DMS114 treated with DMSO at 0.1 percent for 48 hours (cell line): Measurements from ENCODE around the gene ISM1.
"Not testable (repeated sequence)": the region's sequence is repeated elsewhere in the genome, so short reads cannot be mapped to it uniquely, and the experiment has no call there.

Experiments used
- DNase-seq: peaks from one replicate; lab custom pipeline; 2025; ENCODE audit not compliant: unreplicated experiment; lab: John Stamatoyannopoulos, UW

ISM1 gene

GRCh38 chr20:13221313-13221672 lies 219 bp downstream of the ISM1 start:
- DNase-seq = no peak

DNA sequence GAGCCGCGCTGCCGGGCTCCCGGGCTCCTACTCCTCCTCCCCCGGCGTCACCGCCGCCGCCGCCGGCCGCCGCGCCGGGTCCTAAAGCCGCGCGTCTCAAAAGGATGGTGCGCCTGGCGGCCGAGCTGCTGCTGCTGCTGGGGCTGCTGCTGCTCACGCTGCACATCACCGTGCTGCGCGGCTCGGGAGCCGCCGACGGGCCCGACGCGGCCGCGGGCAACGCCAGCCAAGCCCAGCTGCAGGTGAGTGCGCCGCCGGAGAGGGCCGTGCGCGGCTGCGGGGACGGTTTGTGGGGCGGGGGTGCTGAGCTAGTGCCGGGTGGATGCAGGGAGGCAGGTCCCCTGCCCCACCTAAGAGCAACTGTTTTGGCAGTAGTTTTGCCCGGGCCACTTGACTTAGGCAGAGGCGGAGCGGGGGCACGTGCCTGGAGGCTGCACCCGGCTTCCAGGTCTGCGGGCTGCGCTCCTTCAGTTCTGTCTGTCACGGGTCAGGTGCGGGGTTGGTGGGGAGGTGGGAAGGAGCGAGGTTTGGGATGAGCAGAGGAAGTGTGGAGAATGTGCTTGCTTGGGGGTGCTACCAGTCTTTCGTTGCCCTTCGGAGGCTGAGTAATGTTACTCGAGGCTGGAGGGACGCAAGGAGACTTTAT lies 722 bp downstream of the ISM1 start:
- peak; percentile 6 for DNase-seq

DNA sequence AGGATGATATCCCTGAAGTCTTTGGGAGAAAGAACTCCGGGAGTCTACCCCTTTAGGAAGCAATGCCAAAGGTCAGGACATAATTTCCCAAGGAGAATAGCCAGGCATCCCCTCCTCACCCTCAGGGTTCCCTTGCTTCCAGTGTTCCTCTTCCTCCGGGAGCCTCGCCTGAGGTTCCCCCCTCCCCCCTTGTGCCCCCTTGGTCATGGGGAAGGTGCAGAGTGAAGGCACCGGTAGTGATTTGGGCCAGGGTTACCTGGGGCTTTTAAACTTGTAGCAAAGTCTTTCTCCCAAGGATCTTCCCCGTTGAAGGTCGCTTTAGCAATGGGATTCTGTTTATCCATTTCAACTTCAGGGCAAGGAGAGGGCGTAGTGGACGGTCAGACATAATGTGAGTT lies 1.2 kb downstream of the ISM1 start:
- DNase-seq = no peak

DNA sequence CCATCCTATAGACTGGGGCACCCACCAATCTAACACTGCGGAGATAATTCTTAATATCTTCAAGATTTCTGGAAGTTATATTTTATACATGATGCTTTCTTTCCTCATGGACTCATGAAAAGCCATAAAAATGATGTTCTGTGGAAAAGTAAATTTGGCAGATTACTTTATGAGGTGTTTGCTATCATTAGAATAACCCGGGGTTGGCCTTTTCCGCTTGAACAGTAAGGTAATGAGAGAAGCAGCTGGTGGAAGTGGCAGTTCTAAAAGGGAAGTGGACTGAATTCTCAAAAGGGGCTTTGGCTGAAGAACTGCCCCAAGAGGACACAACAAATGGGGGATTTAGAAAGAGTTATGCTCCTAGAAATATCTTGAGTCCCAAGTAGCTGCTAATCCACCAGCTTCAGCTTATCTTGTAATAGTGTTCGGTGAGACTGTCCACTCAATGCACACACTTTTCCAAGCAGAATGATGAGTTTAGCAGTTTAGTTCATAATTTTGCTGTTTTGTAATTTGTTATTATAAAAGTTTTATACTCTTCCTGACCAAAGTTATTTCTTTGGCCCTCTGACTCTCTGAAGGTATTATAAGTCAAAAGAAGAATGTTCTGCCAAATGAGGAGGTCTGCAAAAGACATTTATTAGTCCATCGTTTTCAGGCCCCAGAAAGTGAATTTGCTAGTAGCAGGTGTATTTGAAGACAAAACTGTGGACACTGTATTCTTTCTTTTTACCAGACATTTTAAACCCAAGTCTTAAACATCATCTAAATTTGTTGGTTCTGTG lies 2.9 kb downstream of the ISM1 start:
- DNase-seq = no peak

- DNase-seq = no peak
These were observed 5.3 kb downstream of the ISM1 start for GRCh38 chr20:13226367-13226766.

DNA sequence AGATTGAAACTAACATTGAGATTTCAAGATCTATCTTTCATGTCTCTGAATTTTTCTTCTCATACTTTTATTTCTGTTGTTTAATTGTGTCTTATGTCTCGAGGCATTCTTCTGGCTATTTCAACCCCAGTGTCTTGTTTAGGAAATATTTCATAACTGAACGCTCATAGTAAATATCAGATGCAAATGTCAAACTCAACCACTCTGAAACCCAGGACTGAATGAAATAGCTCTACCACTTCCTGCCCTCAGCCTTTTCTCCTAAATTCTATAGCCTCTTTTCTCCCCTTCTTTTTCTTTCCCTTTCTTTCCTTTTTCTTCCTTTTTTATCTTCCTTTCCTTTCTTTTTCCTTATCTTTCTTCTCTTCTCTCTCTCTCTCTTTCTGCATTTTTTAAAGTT lies 7.7 kb downstream of the ISM1 start:
- DNase-seq = no peak

- no peak for DNase-seq
These were observed 8.5 kb downstream of the ISM1 start for GRCh38 chr20:13229538-13229937.

DNA sequence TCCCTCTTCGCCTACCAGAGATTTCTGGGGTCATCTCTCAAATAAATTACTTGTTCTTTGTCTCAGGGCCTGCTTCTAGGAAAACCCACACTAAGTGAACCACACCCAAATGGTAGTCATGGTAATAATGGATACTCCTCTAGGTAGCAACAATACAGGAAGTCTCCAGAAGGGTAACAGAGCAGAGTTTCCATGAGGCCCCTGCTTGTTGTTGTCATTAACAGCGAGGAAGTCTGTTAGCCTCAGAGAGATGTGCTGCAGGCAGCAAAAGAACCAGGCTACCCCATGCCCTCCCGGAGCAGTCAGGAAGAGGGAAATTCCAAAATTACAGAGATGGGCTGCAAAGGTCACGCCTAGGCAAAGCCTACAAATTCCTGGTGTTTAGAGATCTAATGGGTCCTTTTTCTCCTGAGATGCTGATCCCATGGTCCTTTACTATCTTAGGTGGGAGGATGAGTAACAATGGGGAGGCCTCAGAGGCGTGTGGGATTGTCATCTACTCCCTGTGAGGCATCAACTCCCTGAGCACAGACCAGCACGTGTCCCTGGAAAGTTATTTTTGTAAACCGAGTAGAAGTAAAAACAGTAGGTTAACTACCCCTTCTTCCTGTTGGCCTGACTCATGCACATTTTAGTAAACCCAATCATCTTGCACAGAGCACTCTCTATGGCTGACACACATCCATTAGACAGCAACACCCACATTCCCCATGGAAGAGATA lies 10.1 kb downstream of the ISM1 start:
- no peak for DNase-seq

- no peak for DNase-seq
These were observed 11.9 kb downstream of the ISM1 start for GRCh38 chr20:13232999-13233398.

- DNase-seq = no peak
These were observed 13.9 kb downstream of the ISM1 start for GRCh38 chr20:13234961-13235360.

GRCh38 chr20:13236360-13236759 lies 15.3 kb downstream of the ISM1 start:
- not testable (repeated sequence) for DNase-seq

DNA sequence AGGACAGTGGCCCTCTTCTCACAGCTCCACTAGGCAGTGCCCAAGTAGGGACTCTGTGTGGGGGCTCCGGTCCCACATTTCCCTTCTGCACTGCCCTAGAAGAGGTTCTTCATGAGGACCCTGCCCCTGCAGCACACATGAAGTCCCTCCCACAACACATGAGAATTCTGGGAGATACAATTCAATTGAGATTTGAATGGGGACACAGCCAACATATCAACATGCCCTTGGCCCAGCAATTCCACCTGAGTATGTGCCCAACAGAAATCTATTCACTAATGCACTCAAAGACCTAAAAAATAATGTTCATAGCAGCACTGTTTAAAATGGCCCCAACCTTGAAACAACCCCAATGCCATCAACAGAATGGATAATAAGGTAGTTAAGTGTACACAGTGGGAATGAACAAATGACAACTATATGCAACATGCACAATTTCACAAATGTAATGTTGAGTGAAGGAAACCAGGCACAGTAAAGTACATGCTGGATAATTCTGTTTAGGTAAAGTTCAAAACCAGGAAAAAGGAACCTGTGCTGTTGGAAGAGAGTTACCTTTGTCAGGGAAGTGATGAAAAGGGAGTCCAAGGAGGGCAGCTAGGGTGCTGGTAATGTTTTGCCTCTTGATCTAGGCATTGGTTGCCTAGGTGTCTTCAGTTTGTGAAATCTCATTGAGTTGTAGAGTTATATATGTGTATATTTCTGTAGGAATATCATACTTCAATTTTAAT lies 16.1 kb downstream of the ISM1 start:
- no peak for DNase-seq

GRCh38 chr20:13238001-13238653 lies 17.1 kb downstream of the ISM1 start:
- DNase-seq = no peak

- DNase-seq = no peak
These were observed 22.8 kb downstream of the ISM1 start for GRCh38 chr20:13243826-13244376.

GRCh38 chr20:13245250-13245723 lies 24.2 kb downstream of the ISM1 start:
- DNase-seq = no peak

GRCh38 chr20:13249118-13249797 lies 28.2 kb downstream of the ISM1 start:
- DNase-seq = no peak

- DNase-seq = no peak
These were observed 28.7 kb downstream of the ISM1 start for GRCh38 chr20:13249798-13250170.

- no peak for DNase-seq
These were observed 29.2 kb downstream of the ISM1 start for GRCh38 chr20:13250251-13250650.

GRCh38 chr20:13251106-13251903 lies 30.2 kb downstream of the ISM1 start:
- DNase-seq = no peak
